GM21619 (cell line): ENCODE data around the gene MAPKAP1.

Experiments used
- ATAC-seq: cut with Tn5 transposase; IDR thresholded peaks from one replicate; pipeline ENCODE4 v1.9.1; 2021; ENCODE audit not compliant: unreplicated experiment

MAPKAP1 gene

GRCh38 chr9:125706651-125707471, at the start of gene MAPKAP1:
Gene MAPKAP1 (minus strand): TSS chr9:125707208. CDS start chr9:125672574, 34,634 bp downstream.
- ATAC-seq = peak; percentile 91

GRCh38 chr9:125756518-125756917, 49.5 kb upstream of the MAPKAP1 start:
- ATAC-seq = no peak

- ATAC-seq = no peak
Measured at GRCh38 chr9:125755340-125755739, 48.3 kb upstream of the MAPKAP1 start.

GRCh38 chr9:125754096-125754495, 47.1 kb upstream of the MAPKAP1 start:
- no peak for ATAC-seq

GRCh38 chr9:125752070-125752628, 45.1 kb upstream of the MAPKAP1 start:
- no peak for ATAC-seq

GRCh38 chr9:125750627-125751011, 43.6 kb upstream of the MAPKAP1 start:
- no peak for ATAC-seq

GRCh38 chr9:125749951-125750626, 43.1 kb upstream of the MAPKAP1 start:
- ATAC-seq = no peak

GRCh38 chr9:125749287-125749935, 42.4 kb upstream of the MAPKAP1 start:
- ATAC-seq = no peak

- ATAC-seq = no peak
Measured at GRCh38 chr9:125748446-125749099, 41.6 kb upstream of the MAPKAP1 start.

- ATAC-seq = no peak
Measured at GRCh38 chr9:125747765-125748445, 40.9 kb upstream of the MAPKAP1 start.

GRCh38 chr9:125747053-125747764, 40.2 kb upstream of the MAPKAP1 start, which contains the start of gene PBX3:
Gene PBX3 (plus strand): TSS chr9:125747373.
- ATAC-seq = peak; percentile 11

GRCh38 chr9:125746774-125747052, 39.7 kb upstream of the MAPKAP1 start:
- ATAC-seq = no peak

GRCh38 chr9:125746017-125746773, 39.2 kb upstream of the MAPKAP1 start:
- ATAC-seq = peak; percentile 63

- ATAC-seq = no peak
Measured at GRCh38 chr9:125745682-125746016, 38.6 kb upstream of the MAPKAP1 start.

- no peak for ATAC-seq
Measured at GRCh38 chr9:125745018-125745417, 38.0 kb upstream of the MAPKAP1 start.

- ATAC-seq = no peak
Measured at GRCh38 chr9:125744616-125745015, 37.6 kb upstream of the MAPKAP1 start.

- no peak for ATAC-seq
Measured at GRCh38 chr9:125743682-125744428, 36.8 kb upstream of the MAPKAP1 start.

GRCh38 chr9:125742657-125743056, 35.6 kb upstream of the MAPKAP1 start:
- no peak for ATAC-seq

GRCh38 chr9:125739436-125739835, 32.4 kb upstream of the MAPKAP1 start:
- no peak for ATAC-seq
